ENCODE measurements around the gene PYGL.

DNA sequence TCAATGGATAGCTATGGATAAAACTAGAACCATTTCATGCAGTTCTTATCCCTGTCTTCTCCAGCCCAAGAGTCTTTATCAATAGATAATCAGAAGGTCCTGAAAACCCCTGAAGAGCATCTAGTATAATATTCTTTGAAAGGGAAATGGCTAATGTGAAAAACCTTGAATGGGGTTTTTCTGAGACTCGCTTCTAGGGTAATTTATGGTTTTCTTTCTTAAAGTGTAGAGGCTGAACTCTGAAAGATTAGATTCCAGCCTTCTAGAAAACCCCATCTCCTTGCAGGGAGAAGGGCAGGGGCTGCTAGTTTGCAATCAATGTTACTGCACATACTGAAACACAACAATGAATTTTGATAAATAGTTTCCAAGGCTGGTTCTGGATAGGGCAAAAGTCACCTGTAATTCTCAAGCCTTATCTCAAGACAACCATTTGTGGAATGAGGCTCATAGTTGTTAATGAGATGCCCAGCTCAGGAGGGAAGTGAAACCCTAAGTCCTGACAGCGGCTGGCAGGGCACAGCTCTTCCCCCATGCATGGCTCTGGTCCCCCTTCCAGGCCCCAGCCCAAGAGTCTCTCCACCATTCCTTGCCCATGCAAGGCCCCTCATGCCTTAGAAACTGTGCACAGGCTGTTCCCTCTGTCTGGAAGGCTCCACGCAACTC lies 33.7 kb upstream of the PYGL start:
- TF ChIP-seq YY1 (IDR thresholded peaks at IDR 0.05; ENCODE audit: insufficient read depth, insufficient read length): no peak
- TF ChIP-seq SUZ12 (IDR thresholded peaks at IDR 0.05; ENCODE audit: extremely low read depth, insufficient read depth, insufficient read length): no peak

Data from NT2/D1 (cell line).